ENCODE measurements around the gene CLDN6. TPM values are rescaled to one million over a fixed set of nuclear protein-coding genes. Genes with fewer than 3 reads are reported as not detected.

CLDN6 gene
- total RNA-seq, 4 donors from 2014 or later: not detected

GRCh38 chr16:3007957-3008689 lies 9.9 kb downstream of the CLDN6 start:
- peaks cover 9 to 20% of the 10 kb centered on the region in 2 donors for H3K4me1 ChIP-seq
- intact Hi-C loops (cut with DNase I): no loop called here
- H3K4me3 ChIP-seq (replicated peaks in 1 of 3): no peak overlapping the region
- no peak for TF ChIP-seq CTCF (IDR thresholded peaks at IDR 0.05)
- no peak for TF ChIP-seq POLR2A (IDR thresholded peaks at IDR 0.05)
- no peaks in the 10 kb centered on the region for H3K36me3 ChIP-seq
- WGBS, 2 donors: 30 to 45% methylated on average over 17 of the region's 17 CpGs
- H3K27ac ChIP-seq: no peak overlapping the region
- H3K27me3 ChIP-seq: no peaks in the 10 kb centered on the region
- H3K9me3 ChIP-seq: no peaks in the 10 kb centered on the region
- DNase-seq: no peak

GRCh38 chr16:3007059-3007956 lies 10.7 kb downstream of the CLDN6 start:
- H3K4me1 ChIP-seq: peaks cover 9 to 13% of the 10 kb centered on the region in 2 donors
- no peak overlapping the region for H3K27ac ChIP-seq
- no peaks in the 10 kb centered on the region for H3K27me3 ChIP-seq
- no peaks in the 10 kb centered on the region for H3K36me3 ChIP-seq
- no peaks in the 10 kb centered on the region for H3K9me3 ChIP-seq
- H3K4me3 ChIP-seq (replicated peaks in 1 of 3): no peak overlapping the region
- no peak for TF ChIP-seq POLR2A (IDR thresholded peaks at IDR 0.05)
- no peak for TF ChIP-seq CTCF (IDR thresholded peaks at IDR 0.05)
- WGBS, 2 donors: 75 to 76% methylated on average over 13 of the region's 13 CpGs
- no peak for DNase-seq
- intact Hi-C loops (cut with DNase I): no loop called here

GRCh38 chr16:3004781-3005284 lies 13.2 kb downstream of the CLDN6 start:
- Histone ChIP-seq H3K9me3 (no peaks in the 10 kb centered on the region), H3K27ac (no peak overlapping the region), H3K4me3 (replicated peaks in 1 of 3) (peak overlapping the region in 1 of 3 donors; percentile 21), H3K27me3 (no peaks in the 10 kb centered on the region), H3K36me3 (no peaks in the 10 kb centered on the region), H3K4me1 (peaks cover 4 to 6% of the 10 kb centered on the region in 2 donors)
- intact Hi-C loops (cut with DNase I): no loop called here
- WGBS, 2 donors: 5 to 14% methylated on average over 12 to 13 of the region's 25 CpGs
- TF ChIP-seq CTCF (IDR thresholded peaks at IDR 0.05) (no peak), POLR2A (IDR thresholded peaks at IDR 0.05) (peak in 1 of 2 donors; percentile 6)
- DNase-seq: peak; percentile 36 to 52

- H3K27ac ChIP-seq: no peak overlapping the region
- no peak for TF ChIP-seq POLR2A (IDR thresholded peaks at IDR 0.05)
- no peak for TF ChIP-seq CTCF (IDR thresholded peaks at IDR 0.05)
- no peak overlapping the region for H3K4me3 ChIP-seq (replicated peaks in 1 of 3)
- peaks cover under 1 to 4% of the 10 kb centered on the region in 2 donors for H3K4me1 ChIP-seq
- no peaks in the 10 kb centered on the region for H3K27me3 ChIP-seq
- intact Hi-C loops (cut with DNase I): no loop called here
- H3K9me3 ChIP-seq: no peaks in the 10 kb centered on the region
- DNase-seq: peak in 1 of 2 donors; percentile 39
- 0% methylated on average over 8 of the region's 67 CpGs; no CpG with 5 or more reads in 1 of the 2 donors for WGBS, 2 donors
- H3K36me3 ChIP-seq: no peaks in the 10 kb centered on the region
Observed at GRCh38 chr16:3004319-3004718, 13.7 kb downstream of the CLDN6 start.

Data from thyroid gland (tissue), 4 donors.